HG03520 (cell line): ENCODE results near the gene JPH4.

Source experiments
- ATAC-seq: cut with Tn5 transposase; IDR thresholded peaks from one replicate; pipeline ENCODE4 v1.9.1; 2021; ENCODE audit warnings: mild to moderate bottlenecking, moderate library complexity; ENCODE audit not compliant: unreplicated experiment

The JPH4 gene

GRCh38 chr14:23578560-23579310 is at the start of gene JPH4:
JPH4 (minus strand) TSS chr14:23578790; CDS start chr14:23577453, 1,337 bp downstream.
- ATAC-seq = no peak

GRCh38 chr14:23627961-23628360 is 49.4 kb upstream of the JPH4 start:
- ATAC-seq = no peak

- ATAC-seq = no peak
Observed at GRCh38 chr14:23626946-23627345, 48.4 kb upstream of the JPH4 start.

- ATAC-seq = no peak
Observed at GRCh38 chr14:23624830-23625404, 46.3 kb upstream of the JPH4 start.

- ATAC-seq = no peak
Observed at GRCh38 chr14:23623962-23624361, 45.4 kb upstream of the JPH4 start.

- no peak for ATAC-seq
Observed at GRCh38 chr14:23622990-23623389, 44.4 kb upstream of the JPH4 start.

GRCh38 chr14:23621932-23622730 is 43.5 kb upstream of the JPH4 start:
- no peak for ATAC-seq

- ATAC-seq = no peak
Observed at GRCh38 chr14:23621204-23621931, 42.8 kb upstream of the JPH4 start.

GRCh38 chr14:23620177-23620702 is 41.6 kb upstream of the JPH4 start:
- no peak for ATAC-seq

- no peak for ATAC-seq
Observed at GRCh38 chr14:23618415-23618988, 39.9 kb upstream of the JPH4 start.

- no peak for ATAC-seq
Observed at GRCh38 chr14:23617539-23617938, 38.9 kb upstream of the JPH4 start.

GRCh38 chr14:23615856-23616255 is 37.3 kb upstream of the JPH4 start:
- no peak for ATAC-seq

- no peak for ATAC-seq
Observed at GRCh38 chr14:23614395-23614828, 35.8 kb upstream of the JPH4 start.

GRCh38 chr14:23613242-23614070 is 34.9 kb upstream of the JPH4 start:
- no peak for ATAC-seq

- no peak for ATAC-seq
Observed at GRCh38 chr14:23612802-23613201, 34.2 kb upstream of the JPH4 start.

- ATAC-seq = no peak
Observed at GRCh38 chr14:23612354-23612732, 33.8 kb upstream of the JPH4 start.

GRCh38 chr14:23610815-23611289 is 32.3 kb upstream of the JPH4 start:
- no peak for ATAC-seq

- ATAC-seq = no peak
Observed at GRCh38 chr14:23610090-23610814, 31.7 kb upstream of the JPH4 start.
